GM18502 (cell line): ENCODE measurements around the gene GRM1.

Experiments used
- ATAC-seq: cut with Tn5 transposase; IDR thresholded peaks from one replicate; pipeline ENCODE4 v1.9.1; 2021; ENCODE audit warnings: mild to moderate bottlenecking; ENCODE audit not compliant: unreplicated experiment, poor library complexity

GRM1 gene

GRCh38 chr6:146361128-146361924, 332.5 kb downstream of the GRM1 start:
- ATAC-seq: no peak

GRCh38 chr6:146363838-146364607, 335.2 kb downstream of the GRM1 start:
- no peak for ATAC-seq

GRCh38 chr6:146364816-146365594, 336.1 kb downstream of the GRM1 start:
- ATAC-seq: no peak

- no peak for ATAC-seq
Measured at GRCh38 chr6:146367061-146367460, 338.2 kb downstream of the GRM1 start.

GRCh38 chr6:146369866-146370265, 341.0 kb downstream of the GRM1 start:
- ATAC-seq: no peak

- ATAC-seq: no peak
Measured at GRCh38 chr6:146381486-146381885, 352.6 kb downstream of the GRM1 start.

GRCh38 chr6:146388736-146389364, 360.0 kb downstream of the GRM1 start:
- no peak for ATAC-seq

- ATAC-seq: no peak
Measured at GRCh38 chr6:146389740-146390139, 360.9 kb downstream of the GRM1 start.

- ATAC-seq: no peak
Measured at GRCh38 chr6:146397638-146398037, 368.8 kb downstream of the GRM1 start.

GRCh38 chr6:146402476-146402875, 373.6 kb downstream of the GRM1 start:
- no peak for ATAC-seq

GRCh38 chr6:146408583-146408982, 379.7 kb downstream of the GRM1 start:
- ATAC-seq: no peak

GRCh38 chr6:146410851-146411595, 382.2 kb downstream of the GRM1 start:
- ATAC-seq: no peak

- ATAC-seq: no peak
Measured at GRCh38 chr6:146419576-146419975, 390.7 kb downstream of the GRM1 start.

GRCh38 chr6:146420255-146420654, 391.4 kb downstream of the GRM1 start:
- no peak for ATAC-seq

GRCh38 chr6:146422789-146423375, 394.0 kb downstream of the GRM1 start:
- no peak for ATAC-seq

GRCh38 chr6:146423452-146423851, 394.6 kb downstream of the GRM1 start:
- ATAC-seq: no peak

GRCh38 chr6:146426516-146426915, 397.7 kb downstream of the GRM1 start:
- ATAC-seq: no peak

- ATAC-seq: no peak
Measured at GRCh38 chr6:146429831-146430230, 401.0 kb downstream of the GRM1 start.
